GM19099 (cell line): Measurements from ENCODE around the gene CDH4.

ENCODE experiments used
- POLR2A ChIP-seq: IDR thresholded peaks from 3 replicates; pipeline ENCODE4 v1.6.1; 2011; ENCODE audit warnings: low read depth; ENCODE audit not compliant: insufficient read length; ENCODE audit errors: extremely low read depth

The CDH4 gene

DNA sequence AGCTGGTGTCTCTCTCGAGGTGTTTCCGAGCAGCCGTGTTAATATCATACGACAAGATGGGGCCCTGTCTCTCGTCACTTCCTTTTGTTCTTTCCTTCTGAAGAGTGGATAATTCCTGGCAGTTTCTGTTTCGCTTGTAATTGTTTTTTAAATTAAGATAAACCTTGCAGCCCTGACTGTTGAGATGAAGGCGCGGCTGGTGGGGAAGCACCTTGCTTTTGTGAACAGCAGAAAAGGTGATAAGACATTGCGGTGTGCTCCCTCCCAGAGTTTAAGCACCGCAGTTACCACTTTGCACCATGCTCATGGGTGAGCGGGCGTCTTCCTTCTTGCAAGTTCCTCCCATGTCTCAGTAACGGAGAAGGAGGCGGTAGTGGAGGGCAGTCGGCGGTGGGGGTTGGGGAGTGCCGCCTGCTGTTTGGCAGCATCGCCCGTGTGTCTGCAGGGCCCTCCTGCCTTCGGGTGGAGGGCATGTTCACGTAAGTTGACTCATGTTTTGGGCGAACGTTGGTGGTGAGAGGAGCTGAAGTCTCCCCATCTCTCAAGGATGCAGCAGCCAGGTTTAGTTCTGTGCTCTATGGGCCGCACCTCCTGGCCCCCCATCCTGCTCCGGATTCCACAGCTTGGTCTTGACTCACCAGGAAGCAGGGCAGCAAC is 467.8 kb downstream of the CDH4 start:
- no peak for TF ChIP-seq POLR2A

DNA sequence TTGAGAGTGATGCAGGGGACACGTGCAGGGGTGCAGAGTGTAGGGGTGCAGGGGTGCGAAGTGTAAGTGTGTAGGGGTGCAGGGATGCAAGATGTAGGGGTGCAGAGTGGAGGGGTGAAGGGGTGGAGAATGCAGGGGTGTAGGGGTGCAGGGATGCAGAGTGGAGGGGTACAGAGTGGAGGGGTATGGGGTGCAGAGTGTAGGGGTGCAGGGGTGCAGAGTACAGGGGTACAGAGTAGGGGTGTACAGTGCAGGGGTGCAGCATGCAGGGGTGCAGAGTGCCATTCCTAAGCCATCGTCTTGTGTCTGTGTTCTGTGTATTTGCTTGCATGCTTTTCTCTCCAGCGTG is 468.3 kb downstream of the CDH4 start:
- TF ChIP-seq POLR2A = no peak

- no peak for TF ChIP-seq POLR2A
These were observed 470.2 kb downstream of the CDH4 start for GRCh38 chr20:61722146-61722678.

DNA sequence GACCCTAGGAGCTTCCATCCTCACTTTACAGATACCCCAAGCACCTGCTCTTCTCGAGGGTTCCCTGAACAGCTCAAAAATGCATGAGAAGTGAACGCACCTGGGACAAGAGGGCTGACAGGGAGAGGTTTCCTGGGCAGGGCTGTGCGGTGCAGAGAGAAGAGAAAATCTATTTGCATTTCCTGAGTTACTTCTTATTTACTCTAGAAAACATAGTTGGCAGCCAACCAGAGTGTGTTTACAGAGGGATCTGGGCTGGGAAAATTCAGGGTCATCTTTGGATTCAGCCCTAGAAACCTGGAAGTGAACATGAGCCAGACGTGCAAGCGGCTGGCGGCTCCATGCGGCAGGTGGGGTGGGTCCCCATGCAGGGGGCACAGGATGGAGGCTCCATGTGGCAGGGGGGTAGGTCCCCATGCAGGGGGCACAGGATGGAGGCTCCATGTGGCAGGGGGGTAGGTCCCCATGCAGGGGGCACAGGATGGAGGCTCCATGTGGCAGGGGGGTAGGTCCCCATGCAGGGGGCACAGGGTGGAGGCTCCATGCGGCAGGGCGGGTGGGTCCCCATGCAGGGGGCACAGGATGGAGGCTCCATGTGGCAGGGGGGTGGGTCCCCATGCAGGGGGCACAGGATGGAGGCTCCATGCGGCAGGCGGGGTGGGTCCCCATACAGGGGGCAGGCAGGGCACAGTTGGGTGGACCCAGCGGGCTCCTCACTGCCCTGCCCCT is 471.6 kb downstream of the CDH4 start:
- no peak for TF ChIP-seq POLR2A

DNA sequence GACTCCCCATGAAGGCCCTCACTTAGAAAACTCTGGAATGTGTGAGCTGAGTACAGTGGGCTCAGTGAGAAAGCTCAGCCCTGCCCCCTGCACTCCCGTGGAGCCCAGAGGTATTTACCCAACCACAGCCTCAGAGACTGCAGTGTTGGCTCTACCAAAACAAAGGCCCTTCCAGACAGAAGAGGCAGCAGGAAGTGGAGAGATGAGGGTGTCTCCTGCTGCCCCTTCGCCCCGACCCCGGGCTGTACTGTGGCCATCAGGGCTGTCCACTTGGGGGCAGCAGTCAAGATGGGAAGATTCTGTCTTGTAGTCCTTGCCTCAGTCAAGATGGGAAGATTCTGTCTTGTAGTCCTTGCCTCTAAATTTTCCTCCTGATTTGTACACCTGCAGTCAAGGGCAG is 472.3 kb downstream of the CDH4 start:
- no peak for TF ChIP-seq POLR2A

GRCh38 chr20:61725145-61725544 is 473.1 kb downstream of the CDH4 start:
- no peak for TF ChIP-seq POLR2A

DNA sequence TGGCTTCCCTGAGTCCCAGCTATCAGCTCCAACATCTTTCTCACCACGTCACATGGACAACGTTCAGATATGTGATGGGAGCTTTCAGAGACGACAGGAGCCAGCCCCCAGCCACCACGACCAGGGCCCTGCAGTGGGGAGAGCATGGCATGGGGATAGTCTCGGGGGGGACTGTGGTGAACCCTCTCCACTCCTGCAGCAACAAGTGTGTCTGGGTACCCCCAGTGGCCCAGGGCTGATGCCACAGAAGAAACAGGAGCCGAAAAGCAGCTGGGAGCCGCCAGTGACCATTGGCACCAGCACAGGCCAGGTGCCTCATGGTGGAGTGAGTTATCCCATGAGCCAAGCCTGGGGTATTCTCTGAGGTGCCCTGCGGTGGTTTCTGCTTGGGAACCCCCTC is 473.9 kb downstream of the CDH4 start:
- no peak for TF ChIP-seq POLR2A

- no peak for TF ChIP-seq POLR2A
These were observed 474.9 kb downstream of the CDH4 start for GRCh38 chr20:61726979-61727378.

DNA sequence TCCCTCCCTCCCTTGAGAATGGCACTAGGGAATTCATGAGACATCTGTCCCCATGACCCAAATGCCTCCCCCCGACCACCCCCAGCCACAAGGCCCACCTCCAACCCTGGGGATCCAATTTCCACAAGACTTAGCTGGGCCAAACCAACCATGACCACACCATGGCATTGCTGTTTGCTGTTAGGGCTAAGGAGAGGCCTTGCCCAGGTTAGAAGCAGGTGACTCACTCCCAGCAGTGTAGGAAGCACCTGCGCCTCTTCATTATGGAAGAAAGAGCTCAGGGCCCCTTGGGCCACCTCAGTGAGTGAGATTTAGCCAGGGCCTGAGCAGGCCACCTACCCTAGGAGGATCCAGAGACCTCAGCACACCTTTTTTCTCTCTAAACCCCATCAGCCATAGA is 475.7 kb downstream of the CDH4 start:
- TF ChIP-seq POLR2A = no peak

DNA sequence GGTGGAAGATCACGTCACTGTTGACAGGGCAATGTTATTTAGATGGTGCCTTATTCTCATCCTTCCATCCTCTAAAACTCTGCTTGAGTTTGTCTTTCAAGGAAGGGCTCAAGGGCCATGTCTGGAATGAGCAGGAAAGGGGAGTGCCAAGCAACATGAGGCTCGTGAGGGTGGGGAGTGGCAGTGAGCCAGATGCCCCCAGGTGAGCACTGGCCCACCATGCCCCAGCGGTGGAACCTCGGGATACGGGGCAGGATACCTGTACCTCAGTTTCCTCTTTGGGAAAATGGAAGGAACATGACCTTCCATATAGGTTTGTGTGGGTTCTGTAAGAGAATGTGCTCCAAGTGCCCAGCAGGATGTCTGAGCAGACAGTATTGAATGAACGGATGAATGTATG is 476.3 kb downstream of the CDH4 start:
- no peak for TF ChIP-seq POLR2A

DNA sequence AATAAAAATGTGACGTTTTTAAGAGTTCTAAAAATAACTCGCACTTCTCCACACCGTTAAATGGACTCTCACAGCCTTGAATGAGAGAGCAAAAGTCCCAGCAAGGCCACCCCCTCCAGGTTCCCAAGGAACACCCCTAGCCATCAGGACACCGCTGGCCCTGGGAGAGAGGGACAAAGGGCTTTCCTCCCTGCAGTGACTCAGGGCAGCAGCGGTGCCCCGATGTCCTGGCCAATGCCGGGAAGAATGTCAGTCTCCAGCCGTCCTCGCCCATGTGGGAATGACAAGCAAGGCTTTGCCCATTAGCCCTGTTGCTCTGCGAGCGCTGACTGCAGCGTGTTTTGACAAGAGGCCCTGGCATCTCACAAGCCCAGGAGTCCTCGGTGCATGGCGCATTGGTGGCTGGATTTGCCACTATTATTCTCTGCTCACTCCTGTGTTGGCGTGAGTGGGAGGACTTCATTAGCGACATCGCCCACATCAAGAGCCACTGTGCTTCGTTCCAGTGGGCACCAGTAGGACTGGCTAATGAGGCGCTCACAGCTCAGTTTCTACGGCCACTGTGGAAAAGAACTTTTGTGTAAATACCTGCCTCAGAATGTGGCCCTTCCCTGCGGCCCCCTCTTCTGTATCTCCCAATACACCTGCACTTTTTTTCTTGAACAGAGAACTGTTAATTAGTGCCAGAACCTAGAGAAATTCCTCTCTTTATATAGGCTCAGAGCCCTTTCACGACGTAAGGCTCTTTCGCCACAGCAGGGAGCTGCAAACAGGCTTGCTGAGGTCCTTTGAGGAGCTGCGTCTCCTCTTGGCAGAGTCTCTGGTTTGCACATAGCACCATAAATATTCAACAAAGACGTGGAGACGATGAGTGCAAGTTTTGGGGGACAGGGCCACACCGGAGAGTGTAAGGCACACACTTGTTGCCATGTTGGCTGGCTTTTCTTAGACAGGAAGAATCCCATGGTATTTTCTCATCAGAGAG is 477.0 kb downstream of the CDH4 start:
- TF ChIP-seq POLR2A = no peak

GRCh38 chr20:61730631-61731362 is 478.7 kb downstream of the CDH4 start:
- no peak for TF ChIP-seq POLR2A

- no peak for TF ChIP-seq POLR2A
These were observed 479.5 kb downstream of the CDH4 start for GRCh38 chr20:61731363-61732181.
